ENCODE measurements around the gene SERGEF.

Gene SERGEF

GRCh38 chr11:17933708-17934107 is 79.1 kb downstream of the SERGEF start:
- TF ChIP-seq EZH2phosphoT487 (conservative IDR thresholded peaks at IDR 0.05; ENCODE audit: low read length) (no peak), CTCF (IDR thresholded peaks at IDR 0.05; ENCODE audit: insufficient read depth, low read length, poor library complexity, severe bottlenecking) (no peak)
- no peak overlapping the region for H3K9ac ChIP-seq (ENCODE audit: low read length)
- no peaks in the 10 kb centered on the region for H3F3A ChIP-seq (ENCODE audit: insufficient read depth)
- no peaks in the 10 kb centered on the region for H3K27me3 ChIP-seq (ENCODE audit: low read length)
- H3K27ac ChIP-seq (ENCODE audit: low read depth, low read length) = no peak overlapping the region
- H3K9me3 ChIP-seq (ENCODE audit: insufficient read depth, low read length) = no peaks in the 10 kb centered on the region; the same call in 1 of the 2 replicates
- no peak overlapping the region for H3K4me2 ChIP-seq (ENCODE audit: low read depth, low read length, poor library complexity, severe bottlenecking)
- H2AFZ ChIP-seq (ENCODE audit: low read depth, low read length, severe bottlenecking) = no peak overlapping the region
- peaks cover 14% of the 10 kb centered on the region; the same call in 1 of the 2 replicates for H3K36me3 ChIP-seq (ENCODE audit: low read length)
- no peaks in the 10 kb centered on the region for H4K20me1 ChIP-seq (ENCODE audit: low read depth, low read length)
- no peaks in the 10 kb centered on the region for H3K9me2 ChIP-seq (replicated peaks; ENCODE audit: insufficient read depth, low read length)
- H3K4me3 ChIP-seq (ENCODE audit: insufficient read depth, low read length, poor library complexity, severe bottlenecking) = no peak overlapping the region
- H3K79me2 ChIP-seq (ENCODE audit: insufficient read depth, low read length) = no peaks in the 10 kb centered on the region

GRCh38 chr11:17932472-17932871 is 80.4 kb downstream of the SERGEF start:
- TF ChIP-seq CTCF (IDR thresholded peaks at IDR 0.05; ENCODE audit: insufficient read depth, low read length, poor library complexity, severe bottlenecking) = no peak
- TF ChIP-seq EZH2phosphoT487 (conservative IDR thresholded peaks at IDR 0.05; ENCODE audit: low read length) = no peak
- no peaks in the 10 kb centered on the region for H3K9me2 ChIP-seq (replicated peaks; ENCODE audit: insufficient read depth, low read length)
- H4K20me1 ChIP-seq (ENCODE audit: low read depth, low read length) = no peaks in the 10 kb centered on the region
- H2AFZ ChIP-seq (ENCODE audit: low read depth, low read length, severe bottlenecking) = no peak overlapping the region
- H3K36me3 ChIP-seq (ENCODE audit: low read length) = peaks cover 14% of the 10 kb centered on the region; the same call in 1 of the 2 replicates
- H3K79me2 ChIP-seq (ENCODE audit: insufficient read depth, low read length) = no peaks in the 10 kb centered on the region
- no peaks in the 10 kb centered on the region; the same call in 1 of the 2 replicates for H3K9me3 ChIP-seq (ENCODE audit: insufficient read depth, low read length)
- no peaks in the 10 kb centered on the region for H3F3A ChIP-seq (ENCODE audit: insufficient read depth)
- no peak overlapping the region for H3K9ac ChIP-seq (ENCODE audit: low read length)
- H3K4me2 ChIP-seq (ENCODE audit: low read depth, low read length, poor library complexity, severe bottlenecking) = no peak overlapping the region
- H3K27ac ChIP-seq (ENCODE audit: low read depth, low read length) = no peak overlapping the region
- no peaks in the 10 kb centered on the region for H3K27me3 ChIP-seq (ENCODE audit: low read length)
- H3K4me3 ChIP-seq (ENCODE audit: insufficient read depth, low read length, poor library complexity, severe bottlenecking) = no peak overlapping the region

- Histone ChIP-seq H3K27me3 (ENCODE audit: low read length) (no peaks in the 10 kb centered on the region), H3K9ac (ENCODE audit: low read length) (no peak overlapping the region), H3F3A (ENCODE audit: insufficient read depth) (no peaks in the 10 kb centered on the region), H3K4me3 (ENCODE audit: insufficient read depth, low read length, poor library complexity, severe bottlenecking) (no peak overlapping the region), H3K9me3 (ENCODE audit: insufficient read depth, low read length) (no peaks in the 10 kb centered on the region; the same call in 1 of the 2 replicates), H2AFZ (ENCODE audit: low read depth, low read length, severe bottlenecking) (no peak overlapping the region), H3K79me2 (ENCODE audit: insufficient read depth, low read length) (no peaks in the 10 kb centered on the region), H4K20me1 (ENCODE audit: low read depth, low read length) (no peaks in the 10 kb centered on the region), H3K4me2 (ENCODE audit: low read depth, low read length, poor library complexity, severe bottlenecking) (no peak overlapping the region), H3K27ac (ENCODE audit: low read depth, low read length) (no peak overlapping the region), H3K9me2 (replicated peaks; ENCODE audit: insufficient read depth, low read length) (no peaks in the 10 kb centered on the region), H3K36me3 (ENCODE audit: low read length) (peaks cover 14% of the 10 kb centered on the region; the same call in 1 of the 2 replicates)
- TF ChIP-seq CTCF (IDR thresholded peaks at IDR 0.05; ENCODE audit: insufficient read depth, low read length, poor library complexity, severe bottlenecking) (no peak), EZH2phosphoT487 (conservative IDR thresholded peaks at IDR 0.05; ENCODE audit: low read length) (no peak)
Measured at GRCh38 chr11:17931595-17931994, 81.3 kb downstream of the SERGEF start.
